Measurements from ENCODE around the gene UQCR11. TPM values are rescaled to one million over a fixed set of nuclear protein-coding genes. Genes with fewer than 3 reads are reported as not detected.
A peak's percentile ranks its signal among the peaks of the same experiment; 100 is the strongest.

Gene UQCR11
- 100 to 1,000 TPM; 111 to 152 (median 132) TPM for total RNA-seq

GRCh38 chr19:1605236-1606137, at the start of gene UQCR11:
Gene UQCR11, minus strand, starts transcription at chr19:1605462. Its CDS starts 53 bp downstream, at chr19:1605409.
- peaks cover 0 to 27% (median 18%) of the 10 kb centered on the region in 4 donors for H3K36me3 ChIP-seq
- H3K4me3 ChIP-seq: peak within 1 kb of the TSS; percentile 80 to 100 (median 95)
- peak; percentile 70 to 78 for TF ChIP-seq POLR2AphosphoS5 (IDR thresholded peaks at IDR 0.05)
- TF ChIP-seq CTCF (IDR thresholded peaks at IDR 0.05): peak; percentile 55 to 69 (median 64)
- TF ChIP-seq EP300 (IDR thresholded peaks at IDR 0.05): no peak
- no peak for TF ChIP-seq POLR2A (IDR thresholded peaks at IDR 0.05; ENCODE audit: low read depth)
- peak; percentile 99 for DNase-seq (ENCODE audit: extremely low spot score)
- H3K27ac ChIP-seq (replicated peaks in 1 of 4): peak within 1 kb of the TSS; percentile 92 to 95 (median 94)
- 0% methylated on average over 31 of the region's 79 CpGs for WGBS
- no peaks in the 10 kb centered on the region for H3K27me3 ChIP-seq
- H3K4me1 ChIP-seq: peaks cover 30 to 64% (median 44%) of the 10 kb centered on the region in 4 donors
- H3K9me3 ChIP-seq: no peaks in the 10 kb centered on the region
- intact Hi-C loops (cut with DNase I): loop anchor here (2.0 kb wide), 1 partner anchor 45 kb away; no protein-coding TSS in a partner anchor

GRCh38 chr19:1654178-1654792, 49.0 kb upstream of the UQCR11 start:
- Histone ChIP-seq H3K9me3 (no peaks in the 10 kb centered on the region), H3K36me3 (peaks cover 0 to 6% (median 3%) of the 10 kb centered on the region in 4 donors), H3K4me3 (no peak overlapping the region), H3K27me3 (peaks cover 0 to 28% (median 5%) of the 10 kb centered on the region in 4 donors), H3K27ac (replicated peaks in 1 of 4) (no peak overlapping the region), H3K4me1 (peaks cover 10 to 27% (median 25%) of the 10 kb centered on the region in 4 donors)
- intact Hi-C loops (cut with DNase I): no loop called here
- DNase-seq (ENCODE audit: extremely low spot score): no peak
- 85% methylated on average over 16 of the region's 18 CpGs for WGBS
- TF ChIP-seq CTCF (IDR thresholded peaks at IDR 0.05) (no peak), POLR2A (IDR thresholded peaks at IDR 0.05; ENCODE audit: low read depth) (no peak), POLR2AphosphoS5 (IDR thresholded peaks at IDR 0.05) (no peak), EP300 (IDR thresholded peaks at IDR 0.05) (no peak)

- Histone ChIP-seq H3K27ac (replicated peaks in 1 of 4) (peak overlapping the region; percentile 98 to 100 (median 98)), H3K9me3 (no peaks in the 10 kb centered on the region), H3K4me1 (peaks cover 10 to 30% (median 25%) of the 10 kb centered on the region in 4 donors), H3K36me3 (peaks cover 0 to 16% (median 6%) of the 10 kb centered on the region in 4 donors), H3K4me3 (peak overlapping the region; percentile 67 to 98 (median 86)), H3K27me3 (peaks cover 0 to 22% (median 5%) of the 10 kb centered on the region in 4 donors)
- DNase-seq (ENCODE audit: extremely low spot score): peak; percentile 94
- WGBS: 25% methylated on average over 15 of the region's 18 CpGs
- intact Hi-C loops (cut with DNase I): no loop called here
- TF ChIP-seq POLR2A (IDR thresholded peaks at IDR 0.05; ENCODE audit: low read depth): no peak
- no peak for TF ChIP-seq CTCF (IDR thresholded peaks at IDR 0.05)
- no peak for TF ChIP-seq EP300 (IDR thresholded peaks at IDR 0.05)
- TF ChIP-seq POLR2AphosphoS5 (IDR thresholded peaks at IDR 0.05): no peak
Observed at GRCh38 chr19:1653300-1653628, 48.0 kb upstream of the UQCR11 start.

GRCh38 chr19:1652471-1653299, 47.4 kb upstream of the UQCR11 start, which contains the start of gene TCF3:
Gene TCF3, minus strand, starts transcription at chr19:1652615. Its CDS starts 2,367 bp downstream, at chr19:1650248.
- Histone ChIP-seq H3K4me1 (peaks cover 10 to 30% (median 25%) of the 10 kb centered on the region in 4 donors), H3K36me3 (peaks cover 0 to 22% (median 9%) of the 10 kb centered on the region in 4 donors), H3K9me3 (no peaks in the 10 kb centered on the region), H3K4me3 (peak within 1 kb of the TSS; percentile 78 to 98 (median 92)), H3K27ac (replicated peaks in 1 of 4) (peak within 1 kb of the TSS; percentile 98 to 100 (median 98)), H3K27me3 (peaks cover 0 to 17% (median 3%) of the 10 kb centered on the region in 4 donors)
- intact Hi-C loops (cut with DNase I): no loop called here
- DNase-seq (ENCODE audit: extremely low spot score): peak; percentile 99
- peak; percentile 74 to 76 for TF ChIP-seq POLR2AphosphoS5 (IDR thresholded peaks at IDR 0.05)
- no peak for TF ChIP-seq POLR2A (IDR thresholded peaks at IDR 0.05; ENCODE audit: low read depth)
- WGBS: 0% methylated on average over 2 of the region's 107 CpGs

Measured in esophagus muscularis mucosa (tissue), 4 donors.